ENCODE data around the gene YIF1B. TPM values are rescaled to one million over a fixed set of nuclear protein-coding genes. Genes with fewer than 3 reads are reported as not detected.

The YIF1B gene
- polyA plus RNA-seq, 1 donor (not counting 4 experiments of a cell fraction or from before 2014, with no cell fraction given): 38.1 TPM

- Histone ChIP-seq H3K27me3 (ENCODE audit: control insufficient read depth, extremely low read depth, insufficient read depth, low read length) (no peaks in the 10 kb centered on the region), H4K20me1 (ENCODE audit: control insufficient read depth, extremely low read depth, insufficient read depth, low read length) (peaks cover 3% of the 10 kb centered on the region), H3K27ac (ENCODE audit: control insufficient read depth, insufficient read depth, low read length) (no peak overlapping the region), H3K9me1 (ENCODE audit: control insufficient read depth, extremely low read depth, insufficient read depth, low read length) (no peaks in the 10 kb centered on the region), H3K4me3 (ENCODE audit: control insufficient read depth in 2 of 3, extremely low read depth in 1 of 3, insufficient read depth in 2 of 3, low read depth in 1 of 3, low read length in 3 of 3) (no peak overlapping the region), H3K9ac (ENCODE audit: control insufficient read depth, extremely low read depth, insufficient read depth, low read length) (no peak overlapping the region), H3K79me2 (ENCODE audit: control insufficient read depth, insufficient read depth, low read length) (peaks cover 37% of the 10 kb centered on the region), H3K4me1 (ENCODE audit: control insufficient read depth, extremely low read depth, insufficient read depth, low read length) (peaks cover 38% of the 10 kb centered on the region), H3K36me3 (ENCODE audit: control insufficient read depth in 2 of 2, extremely low read depth in 1 of 2, insufficient read depth in 2 of 2, low read length in 2 of 2) (peaks cover 0 to 2% of the 10 kb centered on the region in 2 experiments), H3K4me2 (ENCODE audit: control insufficient read depth, extremely low read depth, insufficient read depth, low read depth, low read length) (no peak overlapping the region), H3K9me3 (ENCODE audit: control insufficient read depth, low read depth, low read length) (no peaks in the 10 kb centered on the region), H2AFZ (ENCODE audit: control insufficient read depth, low read length) (no peak overlapping the region)
- TF ChIP-seq EZH2 (IDR thresholded peaks at IDR 0.05; ENCODE audit: low read length): no peak
- TF ChIP-seq, protein P1, sequence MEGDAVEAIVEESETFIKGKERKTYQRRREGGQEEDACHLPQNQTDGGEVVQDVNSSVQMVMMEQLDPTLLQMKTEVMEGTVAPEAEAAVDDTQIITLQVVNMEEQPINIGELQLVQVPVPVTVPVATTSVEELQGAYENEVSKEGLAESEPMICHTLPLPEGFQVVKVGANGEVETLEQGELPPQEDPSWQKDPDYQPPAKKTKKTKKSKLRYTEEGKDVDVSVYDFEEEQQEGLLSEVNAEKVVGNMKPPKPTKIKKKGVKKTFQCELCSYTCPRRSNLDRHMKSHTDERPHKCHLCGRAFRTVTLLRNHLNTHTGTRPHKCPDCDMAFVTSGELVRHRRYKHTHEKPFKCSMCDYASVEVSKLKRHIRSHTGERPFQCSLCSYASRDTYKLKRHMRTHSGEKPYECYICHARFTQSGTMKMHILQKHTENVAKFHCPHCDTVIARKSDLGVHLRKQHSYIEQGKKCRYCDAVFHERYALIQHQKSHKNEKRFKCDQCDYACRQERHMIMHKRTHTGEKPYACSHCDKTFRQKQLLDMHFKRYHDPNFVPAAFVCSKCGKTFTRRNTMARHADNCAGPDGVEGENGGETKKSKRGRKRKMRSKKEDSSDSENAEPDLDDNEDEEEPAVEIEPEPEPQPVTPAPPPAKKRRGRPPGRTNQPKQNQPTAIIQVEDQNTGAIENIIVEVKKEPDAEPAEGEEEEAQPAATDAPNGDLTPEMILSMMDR (optimal IDR thresholded peaks at IDR 0.05 in 1 of 3, IDR thresholded peaks at IDR 0.05 in 1 of 3, conservative IDR thresholded peaks at IDR 0.05 in 1 of 3; ENCODE audit: extremely low read depth in 1 of 3, insufficient read depth in 2 of 3, low read length in 3 of 3): no peak
- DNase-seq (ENCODE audit: low read depth, low spot score): no peak
- dilution Hi-C loops (cut with MboI; ENCODE audit: extremely low pct_ligation_motif_present, low sequenced_read_pairs): no loop called here
- FAIRE-seq: no peak
These were observed 1.4 kb upstream of the YIF1B start for GRCh38 chr19:38317104-38317612.

DNA sequence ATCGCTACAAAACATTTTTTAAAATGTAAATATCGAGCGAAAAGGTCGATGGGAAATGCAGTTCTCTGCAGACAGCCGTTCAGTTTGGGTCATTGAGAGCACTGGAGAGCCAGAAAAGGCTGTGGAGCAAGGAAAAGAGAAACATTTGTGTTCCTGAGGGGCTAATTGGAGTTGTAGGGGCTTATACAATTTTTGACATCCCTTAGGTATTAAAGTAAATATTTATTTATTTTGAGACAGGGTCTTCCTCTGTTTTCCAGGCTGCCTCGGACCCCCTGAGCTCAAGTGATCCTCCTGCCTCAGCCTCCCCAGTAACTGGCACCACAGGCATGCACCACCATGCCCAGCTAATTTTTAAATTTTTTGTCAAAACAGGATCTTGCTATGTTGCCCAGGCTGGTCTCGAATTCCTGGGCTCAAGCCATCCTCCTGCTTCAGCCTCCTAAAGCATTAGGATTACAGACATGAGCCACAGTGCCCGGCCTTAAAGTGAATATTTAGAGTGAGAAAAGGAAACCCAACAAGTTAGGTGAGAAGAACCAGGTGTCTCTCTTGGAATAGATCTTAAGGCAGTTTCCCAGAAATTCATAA is 825 bp upstream of the YIF1B start:
- Histone ChIP-seq H3K4me2 (ENCODE audit: control insufficient read depth, extremely low read depth, insufficient read depth, low read depth, low read length) (peak overlapping the region; percentile 51), H3K9ac (ENCODE audit: control insufficient read depth, extremely low read depth, insufficient read depth, low read length) (peak overlapping the region; percentile 52), H3K9me1 (ENCODE audit: control insufficient read depth, extremely low read depth, insufficient read depth, low read length) (no peaks in the 10 kb centered on the region), H3K27me3 (ENCODE audit: control insufficient read depth, extremely low read depth, insufficient read depth, low read length) (no peaks in the 10 kb centered on the region), H3K4me3 (ENCODE audit: control insufficient read depth in 2 of 3, extremely low read depth in 1 of 3, insufficient read depth in 2 of 3, low read depth in 1 of 3, low read length in 3 of 3) (peak overlapping the region in 1 of 3 experiments; percentile 43), H3K79me2 (ENCODE audit: control insufficient read depth, insufficient read depth, low read length) (peaks cover 32% of the 10 kb centered on the region), H2AFZ (ENCODE audit: control insufficient read depth, low read length) (peak overlapping the region; percentile 36), H4K20me1 (ENCODE audit: control insufficient read depth, extremely low read depth, insufficient read depth, low read length) (no peaks in the 10 kb centered on the region), H3K4me1 (ENCODE audit: control insufficient read depth, extremely low read depth, insufficient read depth, low read length) (peaks cover 33% of the 10 kb centered on the region), H3K27ac (ENCODE audit: control insufficient read depth, insufficient read depth, low read length) (peak overlapping the region; percentile 53), H3K9me3 (ENCODE audit: control insufficient read depth, low read depth, low read length) (no peaks in the 10 kb centered on the region), H3K36me3 (ENCODE audit: control insufficient read depth in 2 of 2, extremely low read depth in 1 of 2, insufficient read depth in 2 of 2, low read length in 2 of 2) (peaks cover 0 to under 1% of the 10 kb centered on the region in 2 experiments)
- DNase-seq (ENCODE audit: low read depth, low spot score) (no peak), FAIRE-seq (no peak)
- dilution Hi-C loops (cut with MboI; ENCODE audit: extremely low pct_ligation_motif_present, low sequenced_read_pairs): no loop called here
- TF ChIP-seq EZH2 (IDR thresholded peaks at IDR 0.05; ENCODE audit: low read length): no peak
- TF ChIP-seq, protein P1 (optimal IDR thresholded peaks at IDR 0.05 in 1 of 3, IDR thresholded peaks at IDR 0.05 in 1 of 3, conservative IDR thresholded peaks at IDR 0.05 in 1 of 3; ENCODE audit: extremely low read depth in 1 of 3, insufficient read depth in 2 of 3, low read length in 3 of 3): no peak
